Ramos (cell line): Measurements from ENCODE around the gene MYRF.

Source experiments
- in situ Hi-C: fragments of 300-500 bp; cut with MboI; formaldehyde crosslinking; loops from one replicate; pipeline ENCODE4 v1.14.3; 2022; ENCODE audit warnings: low sequenced_read_pairs; ENCODE audit not compliant: unreplicated experiment

Gene MYRF

DNA sequence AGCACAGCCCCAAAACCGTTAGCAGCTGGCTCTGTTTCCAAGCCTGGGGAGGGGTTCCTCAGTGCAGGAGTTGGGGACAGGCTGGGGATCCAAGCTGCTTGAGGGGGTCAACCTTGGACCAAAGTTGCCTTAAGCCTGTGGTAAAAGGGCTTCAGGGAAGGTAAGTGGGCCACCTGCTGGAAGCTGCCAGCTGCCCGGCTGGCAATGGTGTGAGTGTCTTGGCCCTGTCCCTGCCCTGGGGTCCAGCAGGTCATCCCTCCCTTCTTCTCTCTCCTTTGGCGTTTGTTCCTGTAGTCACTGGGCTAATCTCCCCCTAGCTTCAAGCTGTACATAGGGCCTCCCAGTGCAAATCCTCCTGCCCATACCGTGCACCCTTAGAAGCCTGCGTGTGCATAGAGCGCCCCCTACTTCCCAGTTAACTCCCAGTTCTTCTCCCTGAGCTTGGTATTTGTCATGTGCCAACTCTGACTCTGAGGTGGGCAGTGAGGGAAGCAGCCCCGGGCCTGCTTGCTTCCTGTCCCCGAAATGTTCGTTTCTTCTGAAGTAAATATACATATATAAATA lies 35.6 kb downstream of the MYRF start:
- in situ Hi-C loops: no loop called here

DNA sequence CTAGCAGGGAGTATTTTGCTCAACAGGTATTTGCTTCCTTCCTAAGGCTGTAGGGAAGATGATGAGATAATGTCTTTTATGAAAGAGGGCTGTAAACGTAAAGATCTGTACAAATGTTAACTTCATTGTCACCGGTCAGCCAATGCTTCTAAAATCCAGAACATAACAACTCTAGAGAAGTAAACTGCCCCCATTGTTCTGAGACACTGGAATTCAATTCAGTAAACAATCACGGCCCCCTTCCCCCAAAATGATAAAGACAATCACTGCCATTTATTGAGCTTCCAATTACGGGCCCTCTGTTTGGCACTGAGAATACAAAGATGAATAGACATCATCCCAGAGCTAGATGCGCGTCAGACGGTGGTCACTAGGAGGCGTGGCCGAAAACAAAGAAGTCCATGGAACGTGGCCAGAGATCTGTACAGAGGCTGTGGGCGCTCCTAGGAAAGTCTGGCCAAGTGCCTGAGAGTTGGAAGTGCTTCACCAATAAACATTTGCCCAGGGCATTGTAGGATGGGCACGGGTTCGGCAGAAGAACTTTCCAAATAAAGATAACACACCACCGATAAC lies 39.4 kb downstream of the MYRF start:
- in situ Hi-C loops: no loop called here

DNA sequence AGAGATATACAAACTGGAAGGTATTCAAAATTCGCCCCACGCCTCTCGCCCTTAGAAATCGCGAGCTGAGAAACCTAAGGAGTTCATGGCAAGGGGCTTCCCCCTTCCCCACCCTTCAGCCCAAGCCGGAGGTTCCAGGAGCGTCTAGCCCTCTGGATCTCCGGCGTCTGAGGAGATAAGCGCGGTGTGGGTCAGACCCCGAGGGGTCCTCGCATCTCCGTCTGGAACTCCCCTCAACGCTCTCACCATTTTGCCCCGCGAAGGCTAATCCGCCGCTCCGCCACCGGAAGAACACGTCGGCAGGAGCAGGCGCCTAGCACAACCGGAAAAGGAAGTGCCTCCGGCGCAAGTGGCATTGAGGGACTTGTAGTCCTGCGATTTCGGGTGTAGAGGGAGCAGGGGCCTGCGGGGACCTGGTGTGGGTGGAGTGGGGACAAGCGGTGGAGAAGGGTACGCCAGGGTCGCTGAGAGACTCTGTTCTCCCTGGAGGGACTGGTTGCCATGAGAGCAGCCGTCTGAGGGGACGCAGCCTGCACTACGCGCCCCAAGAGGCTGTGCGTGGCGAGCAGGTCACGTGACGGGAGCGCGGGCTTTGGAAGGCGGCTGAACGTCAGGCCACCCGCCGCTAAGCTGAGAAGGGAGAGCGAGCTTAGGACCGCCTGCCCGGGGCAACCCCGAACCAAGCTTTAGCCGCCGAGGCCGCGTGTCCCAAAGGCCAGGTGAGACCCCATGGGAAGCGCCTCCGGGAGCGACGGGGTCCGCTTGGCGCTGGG lies 40.1 kb downstream of the MYRF start, which contains the start of the genes FEN1 and TMEM258:
Gene FEN1, plus strand, starts transcription at position 602 of the 773 bp plus-strand sequence. CDS start 2,451 bp downstream, outside the sequence.
Gene TMEM258, minus strand, starts transcription at position 290 of the 773 bp plus-strand sequence. Its CDS starts 41 bp downstream, at position 249.
- in situ Hi-C loops: no loop called here

DNA sequence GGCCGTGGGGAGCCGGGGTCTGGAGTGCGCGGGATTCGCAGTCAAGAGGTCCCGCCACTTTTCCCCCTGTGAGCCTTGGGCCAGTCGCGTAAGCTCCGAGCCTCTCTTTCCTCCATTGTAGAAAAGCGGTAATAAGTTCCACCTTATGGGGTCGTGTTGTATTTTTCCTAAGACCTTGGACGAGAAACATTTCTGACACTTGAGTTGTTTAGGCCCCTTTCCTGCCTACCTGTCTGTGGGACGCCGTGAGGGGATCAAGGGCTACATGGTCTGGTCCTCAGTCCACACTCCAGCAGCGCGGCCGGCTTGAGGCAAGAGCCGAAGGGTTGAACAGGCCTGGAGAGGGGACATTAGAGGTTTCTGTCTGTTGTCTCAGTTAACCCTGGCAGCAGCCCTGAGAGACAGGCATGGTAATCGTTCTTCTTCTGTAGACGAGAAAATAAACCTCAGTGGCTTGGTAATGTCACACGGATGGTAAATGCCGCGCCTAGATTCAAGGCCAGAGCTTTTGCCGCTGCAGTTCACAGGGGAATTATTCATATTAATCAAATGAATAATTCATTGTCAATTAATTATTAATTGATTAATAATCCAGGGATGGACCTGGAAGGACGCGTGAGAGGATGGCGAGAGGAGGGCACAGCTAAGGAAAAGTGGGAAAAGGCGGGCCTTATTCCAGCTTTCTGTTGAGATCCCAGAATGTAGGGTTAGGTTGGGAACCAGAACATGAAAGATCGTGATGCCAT lies 40.8 kb downstream of the MYRF start:
- in situ Hi-C loops: no loop called here

DNA sequence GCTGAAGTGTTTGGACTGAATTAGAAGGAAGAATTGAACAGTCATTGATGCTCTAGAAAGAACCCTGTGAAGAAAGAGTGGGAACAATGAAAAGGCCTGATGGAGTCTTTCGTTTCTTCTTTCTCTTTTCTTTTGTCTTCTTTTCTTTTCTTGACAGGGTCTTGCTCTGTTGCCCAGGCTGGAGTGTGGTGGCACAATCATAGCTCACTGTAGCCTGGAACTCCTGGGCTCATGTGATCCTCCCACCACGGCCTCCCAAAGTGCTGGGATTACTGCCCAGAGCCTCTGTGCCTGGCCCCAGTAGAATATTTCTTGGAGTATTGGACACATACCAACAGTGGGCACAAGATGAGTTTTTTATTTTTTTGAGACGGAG lies 41.4 kb downstream of the MYRF start:
- in situ Hi-C loops: no loop called here

DNA sequence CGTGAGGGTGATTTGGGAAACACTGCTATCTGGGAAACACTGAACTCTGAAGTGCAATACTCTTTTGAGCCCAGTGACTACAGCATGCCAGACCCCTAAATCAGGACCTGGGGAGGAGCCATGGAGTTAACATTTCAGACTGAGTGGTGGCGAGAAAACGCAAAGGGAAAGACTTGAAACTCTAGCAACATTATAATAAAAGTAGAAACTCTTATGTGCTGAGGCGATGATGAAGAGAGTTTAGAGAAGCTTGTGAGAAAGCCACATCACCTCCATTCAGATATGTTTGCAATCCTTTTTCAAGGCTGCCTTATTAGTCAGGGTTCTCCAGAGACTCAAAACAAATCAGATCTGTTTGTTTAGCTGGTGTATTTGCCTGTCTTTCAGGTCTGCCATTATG lies 42.1 kb downstream of the MYRF start:
- in situ Hi-C loops: no loop called here

DNA sequence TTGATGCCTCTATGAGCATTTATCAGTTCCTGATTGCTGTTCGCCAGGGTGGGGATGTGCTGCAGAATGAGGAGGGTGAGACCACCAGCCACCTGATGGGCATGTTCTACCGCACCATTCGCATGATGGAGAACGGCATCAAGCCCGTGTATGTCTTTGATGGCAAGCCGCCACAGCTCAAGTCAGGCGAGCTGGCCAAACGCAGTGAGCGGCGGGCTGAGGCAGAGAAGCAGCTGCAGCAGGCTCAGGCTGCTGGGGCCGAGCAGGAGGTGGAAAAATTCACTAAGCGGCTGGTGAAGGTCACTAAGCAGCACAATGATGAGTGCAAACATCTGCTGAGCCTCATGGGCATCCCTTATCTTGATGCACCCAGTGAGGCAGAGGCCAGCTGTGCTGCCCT lies 43.0 kb downstream of the MYRF start:
- in situ Hi-C loops: no loop called here

DNA sequence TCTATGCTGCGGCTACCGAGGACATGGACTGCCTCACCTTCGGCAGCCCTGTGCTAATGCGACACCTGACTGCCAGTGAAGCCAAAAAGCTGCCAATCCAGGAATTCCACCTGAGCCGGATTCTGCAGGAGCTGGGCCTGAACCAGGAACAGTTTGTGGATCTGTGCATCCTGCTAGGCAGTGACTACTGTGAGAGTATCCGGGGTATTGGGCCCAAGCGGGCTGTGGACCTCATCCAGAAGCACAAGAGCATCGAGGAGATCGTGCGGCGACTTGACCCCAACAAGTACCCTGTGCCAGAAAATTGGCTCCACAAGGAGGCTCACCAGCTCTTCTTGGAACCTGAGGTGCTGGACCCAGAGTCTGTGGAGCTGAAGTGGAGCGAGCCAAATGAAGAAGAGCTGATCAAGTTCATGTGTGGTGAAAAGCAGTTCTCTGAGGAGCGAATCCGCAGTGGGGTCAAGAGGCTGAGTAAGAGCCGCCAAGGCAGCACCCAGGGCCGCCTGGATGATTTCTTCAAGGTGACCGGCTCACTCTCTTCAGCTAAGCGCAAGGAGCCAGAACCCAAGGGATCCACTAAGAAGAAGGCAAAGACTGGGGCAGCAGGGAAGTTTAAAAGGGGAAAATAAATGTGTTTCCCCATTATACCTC lies 43.6 kb downstream of the MYRF start:
- in situ Hi-C loops: no loop called here

DNA sequence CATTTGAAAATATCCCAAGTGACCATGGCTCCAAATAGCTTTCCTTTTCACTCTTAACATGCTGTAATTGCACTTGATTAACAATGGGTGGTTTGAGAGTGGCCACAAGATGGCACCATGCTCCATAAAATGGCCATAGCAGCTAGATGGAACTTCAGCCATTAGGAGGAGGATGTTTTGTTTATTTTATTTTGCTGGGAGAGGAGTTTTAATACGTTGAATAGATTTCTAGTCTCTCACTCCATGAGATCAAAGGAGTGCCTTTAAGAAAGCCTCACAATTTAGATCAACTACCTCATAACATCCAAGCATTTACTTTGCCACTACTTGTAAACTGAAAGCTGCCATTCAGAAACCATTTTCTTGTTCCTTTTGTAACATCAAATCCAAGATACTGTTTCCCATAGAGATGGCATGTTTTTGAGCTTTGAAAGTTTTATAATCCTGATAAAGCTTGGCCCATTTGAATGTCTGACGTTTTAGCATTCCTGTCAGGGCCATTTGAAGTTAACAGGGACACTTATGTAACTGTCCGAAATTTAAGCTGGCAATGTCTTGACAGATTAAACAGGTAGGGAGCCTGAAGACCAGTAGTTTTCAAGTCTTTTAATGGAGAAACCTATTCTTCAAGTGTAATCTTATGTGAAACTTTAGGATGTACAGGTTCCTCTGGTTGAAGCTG lies 45.0 kb downstream of the MYRF start:
- in situ Hi-C loops: no loop called here

DNA sequence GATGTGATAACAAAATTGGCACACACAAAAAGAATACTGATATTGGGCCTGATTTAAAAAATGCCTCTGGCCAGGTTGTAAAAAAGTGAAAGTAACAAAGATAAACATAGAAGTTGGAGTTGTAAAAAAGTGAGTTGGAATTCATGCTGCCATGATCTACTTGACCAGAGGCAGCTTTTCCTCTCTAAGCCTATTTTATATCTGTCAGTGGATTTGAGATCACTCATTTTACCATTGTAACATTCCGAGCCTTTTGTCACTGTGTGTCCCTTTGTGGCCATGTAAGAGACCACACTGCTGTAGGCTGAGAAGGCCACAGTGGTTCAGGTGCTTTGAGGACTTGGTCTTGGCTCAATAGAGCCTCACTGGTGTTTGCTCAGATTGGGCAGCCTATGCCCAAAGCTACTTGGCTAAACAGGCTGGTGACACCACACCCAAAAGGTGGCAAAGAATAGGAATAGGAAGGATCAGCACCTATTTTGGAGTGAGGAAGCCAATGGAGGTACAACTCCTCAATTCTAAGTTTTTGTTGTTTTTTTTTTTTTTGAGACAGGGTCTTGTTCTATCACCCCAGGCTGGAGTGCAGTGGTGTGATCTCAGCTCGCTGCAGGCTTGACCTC lies 47.3 kb downstream of the MYRF start:
- in situ Hi-C loops: no loop called here

DNA sequence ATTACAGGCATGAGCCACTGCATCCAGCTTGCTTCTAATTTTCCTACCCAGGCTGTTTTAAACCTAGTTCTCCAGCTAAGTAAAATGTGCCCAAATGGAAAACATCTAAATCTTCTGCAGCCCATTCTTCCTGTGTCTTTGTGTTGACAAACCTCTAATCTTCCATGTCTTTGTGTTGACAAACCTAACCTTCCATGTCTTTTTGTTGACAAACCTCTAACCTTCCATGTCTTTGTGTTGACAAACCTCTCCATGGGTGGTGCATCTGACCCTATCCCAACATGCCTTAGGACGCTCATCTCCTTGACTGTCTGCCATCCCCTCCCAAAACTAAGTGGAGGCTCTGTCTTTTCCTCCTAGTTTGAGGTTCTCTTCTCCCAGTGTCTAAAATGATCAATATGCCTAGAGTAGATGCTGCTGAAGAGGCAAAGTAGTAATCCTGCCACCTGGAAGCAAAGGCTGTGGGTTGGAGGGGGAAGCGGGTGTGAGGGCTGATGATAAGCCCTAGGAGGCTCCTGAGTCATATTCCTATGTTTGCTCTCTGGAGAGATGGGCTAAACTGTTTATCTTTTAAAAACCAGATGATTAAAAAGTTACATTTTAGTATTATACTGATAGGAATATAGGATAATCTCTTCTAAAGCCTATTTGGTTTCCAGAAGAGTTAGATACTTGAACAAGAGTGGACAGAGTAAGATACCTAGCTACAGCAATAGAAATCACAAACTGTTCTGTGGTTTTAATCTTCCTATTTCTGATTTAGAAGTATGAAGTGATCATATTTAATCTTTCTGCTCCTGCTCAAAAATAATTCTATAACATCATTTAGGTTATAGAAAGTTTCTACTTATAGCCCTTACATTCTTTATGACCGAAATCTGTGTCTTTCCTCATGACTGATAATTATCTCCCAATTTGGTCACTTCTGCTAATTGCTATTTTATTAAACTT lies 48.2 kb downstream of the MYRF start:
- in situ Hi-C loops: no loop called here

DNA sequence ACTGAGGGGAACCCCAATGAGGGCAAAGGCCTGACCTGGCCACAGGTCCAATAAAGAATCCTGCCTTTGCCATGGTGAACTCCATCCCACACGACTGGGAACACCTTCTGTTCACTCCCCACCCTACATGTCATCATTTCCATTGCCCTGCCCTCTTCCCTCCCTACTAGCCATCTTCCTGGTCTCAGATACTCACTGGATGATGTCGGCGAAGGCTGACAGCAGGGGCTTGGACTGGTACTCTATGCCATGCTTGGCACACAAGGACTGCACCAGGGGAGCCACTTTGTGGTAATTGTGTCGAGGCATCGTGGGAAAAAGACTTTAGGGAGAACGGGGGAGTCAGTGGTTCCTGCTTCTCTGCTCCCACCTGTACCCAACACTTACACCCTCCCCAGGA lies 50.2 kb downstream of the MYRF start:
- in situ Hi-C loops: no loop called here

DNA sequence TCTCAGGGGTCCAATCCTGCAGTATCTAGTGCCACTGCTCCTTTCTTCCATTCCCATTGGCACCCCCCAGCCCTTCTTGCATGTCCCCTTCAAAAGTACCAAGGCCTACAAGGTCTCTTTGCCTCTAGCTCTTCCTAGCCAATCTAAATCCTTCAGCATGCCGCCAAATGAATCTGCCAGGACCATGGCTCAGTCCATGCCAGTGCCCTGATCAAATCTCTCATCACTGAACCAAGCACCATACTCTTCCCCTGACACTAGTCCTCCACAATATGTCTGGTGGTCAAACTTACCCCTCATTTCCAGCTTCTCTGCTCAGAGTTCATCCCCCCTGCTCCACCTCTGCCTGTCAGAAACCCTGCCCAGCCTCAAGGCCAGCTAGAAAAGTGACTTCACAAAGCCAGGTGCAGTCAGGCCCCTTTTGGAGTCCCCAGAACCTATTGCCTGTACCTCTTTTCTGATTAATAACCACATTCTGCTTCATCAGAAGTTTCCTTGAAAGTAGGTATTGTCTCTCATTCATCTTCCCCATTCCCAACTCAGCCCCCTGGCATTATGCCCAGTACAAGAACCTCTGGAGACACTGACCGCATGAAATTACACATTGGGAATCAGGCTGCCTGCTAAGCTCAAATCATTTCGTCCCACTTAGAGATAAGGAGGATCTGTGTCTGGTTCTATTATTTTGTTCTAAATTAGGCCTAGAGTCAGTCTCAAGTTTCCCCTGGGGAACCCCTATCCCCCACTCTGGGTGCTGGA lies 51.6 kb downstream of the MYRF start:
- in situ Hi-C loops: no loop called here

DNA sequence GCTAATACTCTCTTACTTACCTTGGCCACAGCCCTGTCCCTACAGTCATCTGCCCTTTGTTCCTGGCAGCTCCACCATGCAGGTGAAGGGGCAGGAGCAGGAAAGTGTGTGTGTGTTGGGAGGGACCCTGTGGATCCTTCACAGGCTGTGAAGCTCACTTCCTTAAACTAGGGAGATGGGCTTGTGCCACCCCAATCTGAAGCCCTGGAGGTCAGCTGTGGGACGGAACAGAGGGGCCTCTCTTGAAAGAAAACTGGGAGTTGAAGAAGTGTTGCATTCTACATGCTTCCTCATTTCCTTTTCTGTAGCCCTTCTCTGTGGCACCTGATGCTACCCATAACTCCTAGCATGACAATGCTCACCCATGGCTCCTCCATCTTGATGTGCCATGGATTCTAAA lies 52.7 kb downstream of the MYRF start:
- in situ Hi-C loops: no loop called here

DNA sequence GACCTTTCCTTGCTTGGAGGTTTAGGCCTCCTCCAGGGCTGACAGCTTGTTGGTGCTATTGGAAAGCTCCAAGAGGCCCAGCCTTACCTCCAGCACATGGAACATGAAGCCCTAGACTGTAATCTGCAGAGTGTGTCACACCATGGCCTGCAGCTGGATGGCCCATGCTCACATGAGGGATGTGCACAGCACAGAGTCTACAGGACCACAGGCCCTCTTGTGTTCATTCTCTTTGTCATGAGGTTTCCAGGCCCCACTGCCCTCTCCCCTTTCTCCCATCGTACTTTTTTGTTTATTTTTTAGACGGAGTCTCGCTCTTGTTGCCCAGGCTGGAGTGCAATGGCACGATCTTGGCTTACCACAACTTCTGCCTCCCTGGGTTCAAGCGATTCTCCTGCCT lies 54.3 kb downstream of the MYRF start:
- in situ Hi-C loops: no loop called here

DNA sequence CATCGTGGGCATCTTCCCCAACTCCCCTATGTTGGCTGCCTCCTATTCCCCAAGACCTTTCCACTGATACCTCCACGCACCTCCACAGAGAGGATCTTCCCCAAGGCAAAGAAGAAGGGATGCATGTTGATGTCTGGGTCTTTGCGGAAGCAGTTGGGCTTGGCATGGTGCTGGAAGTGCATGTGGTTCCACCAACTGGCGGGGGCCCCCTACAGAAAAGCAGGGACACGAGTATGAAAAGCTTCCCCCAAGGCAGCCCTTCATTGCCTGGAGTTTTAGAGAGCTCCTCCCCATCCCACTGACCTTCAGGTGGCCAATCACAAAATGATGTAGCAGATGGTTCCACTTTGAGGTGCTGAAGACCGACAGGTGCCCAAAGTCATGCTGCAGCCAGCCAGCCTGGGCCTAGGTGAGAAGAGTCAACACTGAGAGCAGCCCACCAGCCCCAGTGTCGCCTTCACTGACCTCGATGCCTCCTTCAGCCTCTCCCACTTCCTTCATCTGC lies 58.3 kb downstream of the MYRF start:
- in situ Hi-C loops: no loop called here

DNA sequence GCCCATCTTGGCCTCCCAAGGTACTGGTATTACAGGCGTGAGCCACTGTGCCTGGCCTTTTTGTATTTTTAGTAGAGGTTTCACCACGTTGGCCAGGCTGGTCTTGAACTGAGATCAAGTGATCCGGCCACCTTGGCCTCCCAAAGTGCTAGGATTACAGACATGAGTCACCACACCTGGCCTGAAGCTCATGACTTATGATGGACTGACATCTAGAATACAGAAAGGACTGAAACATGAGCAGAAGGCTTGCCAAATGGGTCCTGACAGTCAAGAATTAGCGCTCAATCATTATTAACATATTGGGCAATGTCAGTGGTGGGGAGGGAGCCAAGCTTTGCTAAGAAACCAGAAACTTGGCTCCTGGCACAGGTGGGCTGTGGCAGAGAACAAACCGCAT lies 59.4 kb downstream of the MYRF start:
- in situ Hi-C loops: no loop called here
